HG02981 (cell line): Measurements from ENCODE around the gene PSMB2.
A peak's percentile ranks its signal among the peaks of the same experiment; 100 is the strongest.

ENCODE experiments used
- ATAC-seq: cut with Tn5 transposase; IDR thresholded peaks from one replicate; pipeline ENCODE4 v1.9.1; 2021; ENCODE audit warnings: mild to moderate bottlenecking, moderate library complexity; ENCODE audit not compliant: unreplicated experiment

PSMB2 gene

GRCh38 chr1:35558374-35559316, 82.7 kb downstream of the PSMB2 start:
- no peak for ATAC-seq

GRCh38 chr1:35557611-35558373, 83.5 kb downstream of the PSMB2 start, which contains the start of gene NCDN:
Gene NCDN (plus strand): TSS chr1:35557799. CDS start chr1:35558191, 392 bp downstream.
- ATAC-seq: peak; percentile 79

- ATAC-seq: peak; percentile 71
Observed at GRCh38 chr1:35557118-35557610, 84.2 kb downstream of the PSMB2 start, which contains the start of gene KIAA0319L. Gene KIAA0319L (minus strand): TSS chr1:35557403. CDS start chr1:35554491, 2,912 bp downstream.

GRCh38 chr1:35556484-35557117, 84.7 kb downstream of the PSMB2 start:
- no peak for ATAC-seq

- no peak for ATAC-seq
Observed at GRCh38 chr1:35555601-35556477, 85.5 kb downstream of the PSMB2 start.

- no peak for ATAC-seq
Observed at GRCh38 chr1:35555212-35555584, 86.1 kb downstream of the PSMB2 start.

- no peak for ATAC-seq
Observed at GRCh38 chr1:35554266-35555211, 86.8 kb downstream of the PSMB2 start.

GRCh38 chr1:35553851-35554250, 87.5 kb downstream of the PSMB2 start:
- no peak for ATAC-seq
